HCT116 (cell line): ENCODE results near the gene CALHM1.

Source experiments
- CEBPB ChIP-seq: IDR thresholded peaks from 2 replicates; pipeline ENCODE4 v1.6.1; 2012; ENCODE audit warnings: low read depth
- CTCF ChIP-seq, 3 experiments: fragments of 200-600 bp in 1 of 3; sonication (generic) in 1 of 3; IDR thresholded peaks in 2 of 3; conservative IDR thresholded peaks in 1 of 3; 2 replicates each; pipeline ENCODE4 v1.5.1; 2012 to 2017; ENCODE audit warnings: low read depth in 2 of 3, low read length in 2 of 3, antibody characterized with exemption in 1 of 3, borderline replicate concordance in 1 of 3, control low read depth in 1 of 3, mild to moderate bottlenecking in 1 of 3, mixed read lengths in 1 of 3, mixed run types in 1 of 3, moderate library complexity in 1 of 3; ENCODE audit not compliant: insufficient read depth in 1 of 3
- EZH2phosphoT487 ChIP-seq: fragments of 200-600 bp; IDR thresholded peaks from 2 replicates; pipeline ENCODE4 v1.6.1; 2018; ENCODE audit warnings: antibody characterized with exemption, borderline replicate concordance
- MAX ChIP-seq: IDR thresholded peaks from 2 replicates; pipeline ENCODE4 v1.6.1; 2012
- RAD21 ChIP-seq: IDR thresholded peaks from 2 replicates; pipeline ENCODE4 v1.6.1; 2012; ENCODE audit warnings: low read depth, mild to moderate bottlenecking

- TF ChIP-seq EZH2phosphoT487 (no peak), MAX (no peak), CTCF (IDR thresholded peaks at IDR 0.05 in 2 of 3, conservative IDR thresholded peaks at IDR 0.05 in 1 of 3; ENCODE audit: borderline replicate concordance in 1 of 3, insufficient read depth in 1 of 3, low read depth in 2 of 3, low read length in 2 of 3) (no peak), RAD21 (no peak), CEBPB (no peak)
These were observed 16.7 kb downstream of the CALHM1 start for GRCh38 chr10:103442031-103442461.
